ENCODE results near the gene RGS6.

GRCh38 chr14:72123755-72124154, 191.5 kb downstream of the RGS6 start:
- TF ChIP-seq CTCF (IDR thresholded peaks at IDR 0.05) (no peak), POLR2A (IDR thresholded peaks at IDR 0.05) (no peak)

Data from thyroid gland (tissue), 4 donors.